Astrocyte (in vitro differentiated cells and primary cell): ENCODE results near the gene AEBP2. TPM values are rescaled to one million over a fixed set of nuclear protein-coding genes. Genes with fewer than 3 reads are reported as not detected.

Source experiments
- DNase-seq: peaks from one replicate; pipeline ENCODE4 v3.0.0-alpha.2; 2010; ENCODE audit warnings: low read depth
- FAIRE-seq: peaks from 2 replicates; lab custom pipeline; 2011; peaks lifted over from hg19 to GRCh38; lab: Jason Lieb, UNC
- H2AFZ ChIP-seq: 2 replicates; pipeline ENCODE4 v1.6.0; 2012; ENCODE audit warnings: low read depth, low read length, inconsistent platforms
- H3K27ac ChIP-seq: 2 replicates; pipeline ENCODE4 v1.5.1; 2011; ENCODE audit warnings: low read depth, low read length, inconsistent platforms
- H3K27me3 ChIP-seq: 2 replicates; pipeline ENCODE4 v1.6.0; 2011; ENCODE audit warnings: low read length, inconsistent platforms; ENCODE audit not compliant: insufficient read depth
- H3K36me3 ChIP-seq: 2 replicates; pipeline ENCODE4 v1.5.1; 2011; ENCODE audit warnings: low read length, inconsistent platforms; ENCODE audit not compliant: insufficient read depth
- H3K4me1 ChIP-seq: 2 replicates; pipeline ENCODE4 v1.5.1; 2011; ENCODE audit warnings: low read length, inconsistent platforms; ENCODE audit not compliant: insufficient read depth
- H3K4me2 ChIP-seq: 2 replicates; pipeline ENCODE4 v1.6.0; 2012; ENCODE audit warnings: low read length, inconsistent platforms
- H3K4me3 ChIP-seq: 2 replicates; pipeline ENCODE4 v1.5.1; 2011; ENCODE audit warnings: low read depth, mild to moderate bottlenecking, low read length, inconsistent platforms; ENCODE audit not compliant: insufficient read depth
- H3K79me2 ChIP-seq: 2 replicates; pipeline ENCODE4 v1.6.0; 2012; ENCODE audit warnings: mild to moderate bottlenecking, low read length, inconsistent platforms; ENCODE audit not compliant: insufficient read depth
- H3K9ac ChIP-seq: 2 replicates; pipeline ENCODE4 v1.6.0; 2012; ENCODE audit warnings: mild to moderate bottlenecking, low read length, inconsistent platforms
- H3K9me3 ChIP-seq: 2 replicates; pipeline ENCODE4 v1.5.1; 2012; ENCODE audit warnings: low read depth, mild to moderate bottlenecking, low read length, inconsistent platforms; ENCODE audit not compliant: insufficient read depth
- H4K20me1 ChIP-seq: 2 replicates; pipeline ENCODE4 v1.6.0; 2012; ENCODE audit warnings: low read length, inconsistent platforms; ENCODE audit not compliant: insufficient read depth
- H3K27ac Mint-ChIP-seq: one replicate; pipeline ENCODE4 v1.8.0; 2021; ENCODE audit warnings: mild to moderate bottlenecking, mixed read lengths; ENCODE audit not compliant: unreplicated experiment
- H3K27me3 Mint-ChIP-seq: one replicate; pipeline ENCODE4 v1.8.0; 2021; ENCODE audit warnings: low read depth, mixed read lengths; ENCODE audit not compliant: unreplicated experiment
- H3K36me3 Mint-ChIP-seq: one replicate; pipeline ENCODE4 v1.8.0; 2021; ENCODE audit warnings: low read depth, mixed read lengths; ENCODE audit not compliant: unreplicated experiment
- H3K4me1 Mint-ChIP-seq: one replicate; pipeline ENCODE4 v1.8.0; 2021; ENCODE audit warnings: low read depth, mixed read lengths; ENCODE audit not compliant: unreplicated experiment
- H3K4me3 Mint-ChIP-seq: one replicate; pipeline ENCODE4 v1.8.0; 2021; ENCODE audit warnings: mild to moderate bottlenecking, moderate library complexity, mixed read lengths; ENCODE audit not compliant: unreplicated experiment
- H3K9me3 Mint-ChIP-seq: one replicate; pipeline ENCODE4 v1.8.0; 2021; ENCODE audit warnings: mild to moderate bottlenecking, mixed read lengths; ENCODE audit not compliant: unreplicated experiment
- CTCF ChIP-seq: IDR thresholded peaks from 2 replicates; pipeline ENCODE4 v1.5.1; 2011; ENCODE audit warnings: low read depth, mild to moderate bottlenecking, inconsistent platforms, low read length, moderate library complexity; ENCODE audit not compliant: insufficient read depth
- EZH2 ChIP-seq: IDR thresholded peaks from 2 replicates; pipeline ENCODE4 v1.6.1; 2012; ENCODE audit warnings: mild to moderate bottlenecking, low read length, inconsistent platforms; ENCODE audit not compliant: insufficient read depth
- total RNA-seq: library from RNA; stranded (reverse); gene quantifications from 2 replicates; pipeline ENCODE4 v1.2.1, GENCODE V29; 2021

The AEBP2 gene
- total RNA-seq, 1 donor from 2014 or later, result 39.8 TPM

- Mint-ChIP-seq H3K4me3 (no peak overlapping the region), H3K4me1 (peaks cover 21% of the 10 kb centered on the region)
These were observed 41.2 kb downstream of the AEBP2 start for GRCh38 chr12:19480459-19480858.

GRCh38 chr12:19482036-19482435 lies 42.7 kb downstream of the AEBP2 start:
- H3K27me3 ChIP-seq, result no peaks in the 10 kb centered on the region
- H4K20me1 ChIP-seq, result peaks cover 87% of the 10 kb centered on the region
- H3K9me3 Mint-ChIP-seq, result peaks cover 4% of the 10 kb centered on the region
- no peak for TF ChIP-seq CTCF
- TF ChIP-seq EZH2, result no peak
- peaks cover 21% of the 10 kb centered on the region for H3K4me1 Mint-ChIP-seq
- H3K4me1 ChIP-seq, result no peaks in the 10 kb centered on the region
- no peaks in the 10 kb centered on the region for H3K36me3 ChIP-seq
- FAIRE-seq, result no peak
- peaks cover 100% of the 10 kb centered on the region for H3K79me2 ChIP-seq
- no peaks in the 10 kb centered on the region for H3K9me3 ChIP-seq
- no peak overlapping the region for H2AFZ ChIP-seq
- peak overlapping the region; percentile 56 for H3K27ac Mint-ChIP-seq
- H3K36me3 Mint-ChIP-seq, result peaks cover 29% of the 10 kb centered on the region
- peak overlapping the region; percentile 50 for H3K4me3 Mint-ChIP-seq
- H3K27me3 Mint-ChIP-seq, result no peaks in the 10 kb centered on the region
- DNase-seq, result no peak
- no peak overlapping the region for H3K9ac ChIP-seq
- H3K4me2 ChIP-seq, result no peak overlapping the region
- no peak overlapping the region for H3K4me3 ChIP-seq
- no peak overlapping the region for H3K27ac ChIP-seq

More at GRCh38 chr12:19480459-19480858, 41.2 kb downstream of the AEBP2 start:
- no peaks in the 10 kb centered on the region for H3K4me1 ChIP-seq
- no peaks in the 10 kb centered on the region for H3K9me3 ChIP-seq
- H3K36me3 ChIP-seq, result no peaks in the 10 kb centered on the region
- no peaks in the 10 kb centered on the region for H3K27me3 Mint-ChIP-seq
- no peak overlapping the region for H3K4me3 ChIP-seq
- no peak overlapping the region for H3K4me2 ChIP-seq
- no peak overlapping the region for H2AFZ ChIP-seq
- no peaks in the 10 kb centered on the region for H3K27me3 ChIP-seq
- no peak overlapping the region for H3K27ac Mint-ChIP-seq
- DNase-seq (no peak), FAIRE-seq (no peak)
- H3K27ac ChIP-seq, result no peak overlapping the region
- peaks cover 86% of the 10 kb centered on the region for H4K20me1 ChIP-seq
- H3K9me3 Mint-ChIP-seq, result peaks cover 4% of the 10 kb centered on the region
- H3K79me2 ChIP-seq, result peaks cover 100% of the 10 kb centered on the region
- TF ChIP-seq CTCF, result no peak
- no peak for TF ChIP-seq EZH2
- peaks cover 31% of the 10 kb centered on the region for H3K36me3 Mint-ChIP-seq
- no peak overlapping the region for H3K9ac ChIP-seq

DNA sequence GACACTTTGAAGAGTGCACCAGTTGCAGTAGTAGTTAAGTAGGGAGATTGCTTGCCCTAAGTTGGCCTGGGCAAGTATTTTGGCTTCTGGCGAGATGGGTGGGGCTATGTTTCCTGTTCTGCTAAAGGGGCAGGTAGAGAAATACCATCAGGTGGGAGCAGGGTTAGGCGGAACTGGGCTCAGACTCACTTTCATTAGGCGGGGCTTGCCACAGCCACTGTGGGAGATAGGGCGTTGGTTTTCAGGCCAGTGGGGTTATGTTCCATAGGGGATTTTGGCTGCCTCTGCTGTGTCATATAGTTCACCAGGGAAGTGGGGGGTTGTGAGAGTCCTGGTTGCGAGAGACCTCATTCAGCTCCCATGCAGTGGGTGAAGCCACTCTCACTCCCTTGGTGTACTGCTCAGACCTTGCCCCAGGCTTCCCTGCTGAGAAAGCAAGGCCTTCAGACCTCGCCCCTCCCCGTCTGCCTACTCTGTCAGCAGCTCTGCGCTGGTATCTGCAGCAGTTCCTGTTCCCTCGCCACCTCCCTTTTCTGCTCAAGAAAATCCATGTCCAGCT lies 43.3 kb downstream of the AEBP2 start:
- no peaks in the 10 kb centered on the region for H3K9me3 ChIP-seq
- no peak overlapping the region for H3K4me3 ChIP-seq
- H3K27ac ChIP-seq, result no peak overlapping the region
- peak overlapping the region; percentile 50 for H3K4me3 Mint-ChIP-seq
- H3K79me2 ChIP-seq, result peaks cover 100% of the 10 kb centered on the region
- no peaks in the 10 kb centered on the region for H3K36me3 ChIP-seq
- peak overlapping the region; percentile 58 for H3K27ac Mint-ChIP-seq
- H3K9ac ChIP-seq, result no peak overlapping the region
- H2AFZ ChIP-seq, result no peak overlapping the region
- no peaks in the 10 kb centered on the region for H3K27me3 ChIP-seq
- H3K4me2 ChIP-seq, result no peak overlapping the region
- peaks cover 21% of the 10 kb centered on the region for H3K4me1 Mint-ChIP-seq
- peaks cover 4% of the 10 kb centered on the region for H3K9me3 Mint-ChIP-seq
- peaks cover 85% of the 10 kb centered on the region for H4K20me1 ChIP-seq
- DNase-seq, result no peak
- no peaks in the 10 kb centered on the region for H3K27me3 Mint-ChIP-seq
- H3K4me1 ChIP-seq, result no peaks in the 10 kb centered on the region
- H3K36me3 Mint-ChIP-seq, result peaks cover 24% of the 10 kb centered on the region
- TF ChIP-seq EZH2 (no peak), CTCF (no peak)
- no peak for FAIRE-seq
